Mesangial cell (primary cell): ENCODE data around the gene UNC13C. TPM values are rescaled to one million over a fixed set of nuclear protein-coding genes. Genes with fewer than 3 reads are reported as not detected.

Experiments
- total RNA-seq: library from RNA; depleted of rRNA; stranded (reverse); fragments of >200 nt; gene quantifications from 2 replicates; pipeline ENCODE4 v1.2.3, GENCODE V29; 2015

UNC13C gene
- 0.25 and 0.65 TPM in 2 replicates for total RNA-seq

DNA sequence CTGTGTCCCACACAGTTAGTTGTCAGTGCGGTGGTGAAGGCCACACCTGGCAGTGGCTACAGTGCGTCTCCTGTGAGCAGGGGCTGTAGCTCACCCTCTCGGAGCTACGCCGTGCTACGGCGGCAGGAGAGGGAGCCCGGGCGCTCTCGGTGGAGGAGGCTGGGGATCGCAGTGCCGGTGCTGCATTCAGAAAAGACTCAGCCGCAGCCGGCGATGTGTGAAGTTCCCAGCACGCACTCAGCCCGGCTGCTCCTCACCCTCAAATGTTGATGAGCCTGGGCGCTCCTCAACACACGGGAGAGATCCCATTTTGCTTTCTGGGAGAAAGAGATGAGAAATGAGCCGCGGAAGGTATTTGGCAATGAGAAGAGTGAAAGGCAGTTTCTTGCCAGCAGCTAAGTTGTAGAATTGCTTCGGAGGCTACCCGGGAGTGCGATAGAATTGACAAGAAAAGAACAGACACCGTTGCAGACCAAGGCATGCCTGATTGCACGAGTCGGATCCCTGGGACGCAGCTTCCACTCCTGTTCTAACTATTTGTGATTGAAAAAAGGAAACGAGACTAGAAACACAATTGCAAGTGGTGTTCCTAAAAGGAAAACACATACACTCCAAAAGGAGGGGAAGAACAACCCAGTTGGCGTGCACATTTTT, at the start of gene UNC13C:
Gene UNC13C (plus strand): TSS at position 189 of the 654 bp plus-strand sequence. CDS start 34,463 bp downstream, outside the sequence.

Other genes with a start within 250 kb of the UNC13C start
- 1.6 and 3.2 TPM in 2 replicates for gene WDR72, start 218.8 kb upstream of the UNC13C start, total RNA-seq